Fibroblast of pulmonary artery (primary cell): ENCODE measurements around the gene ONECUT3.

Experiments used
- DNase-seq: peaks from one replicate; pipeline ENCODE4 v3.0.0-alpha.2; 2010; ENCODE audit warnings: low read depth
- H3K4me3 ChIP-seq: replicated peaks from 2 replicates; pipeline ENCODE4 v1.5.1; 2011; ENCODE audit warnings: low read depth, mild to moderate bottlenecking, control low read depth, low read length, moderate library complexity
- TF ChIP-seq, protein P1 (sequence below): IDR thresholded peaks from 2 replicates; pipeline ENCODE4 v1.5.1; 2011; ENCODE audit warnings: mild to moderate bottlenecking, control low read depth, low read length, inconsistent platforms; ENCODE audit errors: missing control alignments

The ONECUT3 gene

DNA sequence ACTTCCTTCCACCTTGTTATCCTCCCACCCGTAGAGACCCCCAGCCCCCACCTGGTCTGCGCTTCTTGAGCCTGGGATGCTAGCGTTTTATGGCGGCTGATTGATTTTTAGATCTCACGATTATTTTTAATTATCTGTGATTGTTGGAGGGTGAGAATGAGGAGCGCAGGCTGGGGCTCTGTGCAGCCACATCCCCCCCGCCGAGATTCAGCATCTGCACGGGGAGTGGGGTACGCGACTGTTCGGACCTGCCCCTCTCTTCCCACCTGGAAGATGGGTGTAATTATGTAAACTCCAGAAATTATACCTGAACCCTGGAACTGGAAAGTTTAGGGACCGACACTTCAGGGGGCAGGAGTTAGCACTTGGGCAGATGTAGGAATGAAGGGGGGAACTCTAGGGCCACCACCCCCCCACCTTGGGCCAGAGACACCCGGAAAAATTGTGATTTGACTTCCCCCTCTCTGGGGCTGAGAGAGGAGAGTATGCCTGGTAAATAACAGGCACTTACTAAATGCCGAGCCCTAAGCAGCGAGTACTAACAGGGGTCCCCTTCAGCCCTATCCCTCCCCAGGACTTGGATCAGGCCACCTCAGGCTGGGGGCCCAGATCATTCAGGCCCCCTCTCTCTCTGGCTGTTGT lies 1.8 kb upstream of the ONECUT3 start:
- no peak for DNase-seq
- H3K4me3 ChIP-seq, result no peak overlapping the region
- TF ChIP-seq, protein P1, sequence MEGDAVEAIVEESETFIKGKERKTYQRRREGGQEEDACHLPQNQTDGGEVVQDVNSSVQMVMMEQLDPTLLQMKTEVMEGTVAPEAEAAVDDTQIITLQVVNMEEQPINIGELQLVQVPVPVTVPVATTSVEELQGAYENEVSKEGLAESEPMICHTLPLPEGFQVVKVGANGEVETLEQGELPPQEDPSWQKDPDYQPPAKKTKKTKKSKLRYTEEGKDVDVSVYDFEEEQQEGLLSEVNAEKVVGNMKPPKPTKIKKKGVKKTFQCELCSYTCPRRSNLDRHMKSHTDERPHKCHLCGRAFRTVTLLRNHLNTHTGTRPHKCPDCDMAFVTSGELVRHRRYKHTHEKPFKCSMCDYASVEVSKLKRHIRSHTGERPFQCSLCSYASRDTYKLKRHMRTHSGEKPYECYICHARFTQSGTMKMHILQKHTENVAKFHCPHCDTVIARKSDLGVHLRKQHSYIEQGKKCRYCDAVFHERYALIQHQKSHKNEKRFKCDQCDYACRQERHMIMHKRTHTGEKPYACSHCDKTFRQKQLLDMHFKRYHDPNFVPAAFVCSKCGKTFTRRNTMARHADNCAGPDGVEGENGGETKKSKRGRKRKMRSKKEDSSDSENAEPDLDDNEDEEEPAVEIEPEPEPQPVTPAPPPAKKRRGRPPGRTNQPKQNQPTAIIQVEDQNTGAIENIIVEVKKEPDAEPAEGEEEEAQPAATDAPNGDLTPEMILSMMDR, result no peak

DNA sequence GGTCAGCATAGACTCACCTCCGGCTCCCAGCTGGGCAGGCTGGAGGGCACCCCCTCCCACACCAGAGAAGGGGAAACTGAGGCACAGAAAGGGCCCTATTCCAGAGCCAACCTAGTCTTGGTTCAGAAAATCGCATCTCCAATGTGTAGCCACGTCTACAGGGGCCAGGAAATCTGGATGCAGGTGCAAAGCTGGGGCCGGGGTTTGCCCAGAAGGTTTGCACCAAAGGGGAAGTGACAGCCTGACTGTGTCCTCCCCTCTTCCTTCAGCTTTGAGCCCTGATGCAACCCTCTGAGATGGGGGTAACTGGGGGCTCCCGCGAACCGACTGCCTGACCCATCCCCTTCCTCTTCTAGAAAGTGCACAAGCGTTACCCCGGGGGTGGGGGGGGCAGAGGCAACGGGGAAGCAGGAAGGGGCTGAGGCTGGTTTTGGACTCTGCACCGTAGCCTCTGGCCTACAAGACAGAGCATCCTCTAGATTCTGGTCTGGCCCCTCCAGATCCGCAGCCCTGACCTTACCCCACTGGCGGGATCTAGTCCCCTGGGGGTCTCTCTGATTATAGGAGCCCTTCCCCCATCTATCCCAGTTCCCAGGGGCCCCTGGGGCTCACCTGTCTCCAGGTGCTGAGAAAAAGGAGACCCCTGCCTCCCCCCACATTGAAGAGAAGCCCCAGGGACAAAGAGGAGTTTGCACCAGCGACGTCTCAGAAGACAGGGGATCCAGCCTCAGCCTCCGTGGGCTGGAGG lies 1.1 kb upstream of the ONECUT3 start:
- TF ChIP-seq, protein P1, result no peak
- no peak overlapping the region for H3K4me3 ChIP-seq
- DNase-seq, result no peak

DNA sequence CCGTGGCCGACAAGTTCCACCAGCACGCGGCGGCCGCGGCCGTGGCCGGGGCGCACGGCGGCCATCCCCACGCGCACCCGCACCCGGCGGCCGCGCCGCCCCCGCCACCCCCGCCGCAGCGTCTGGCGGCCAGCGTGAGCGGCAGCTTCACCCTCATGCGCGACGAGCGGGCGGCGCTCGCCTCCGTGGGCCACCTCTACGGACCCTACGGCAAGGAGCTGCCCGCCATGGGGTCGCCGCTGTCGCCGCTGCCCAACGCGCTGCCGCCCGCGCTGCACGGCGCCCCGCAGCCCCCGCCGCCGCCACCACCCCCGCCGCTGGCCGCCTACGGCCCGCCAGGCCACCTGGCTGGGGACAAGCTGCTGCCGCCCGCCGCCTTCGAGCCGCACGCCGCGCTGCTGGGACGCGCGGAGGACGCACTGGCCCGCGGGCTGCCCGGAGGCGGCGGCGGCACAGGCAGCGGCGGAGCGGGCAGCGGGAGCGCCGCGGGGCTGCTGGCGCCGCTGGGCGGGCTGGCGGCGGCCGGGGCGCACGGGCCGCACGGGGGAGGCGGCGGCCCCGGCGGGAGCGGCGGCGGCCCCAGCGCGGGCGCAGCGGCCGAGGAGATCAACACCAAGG lies 821 bp downstream of the ONECUT3 start:
- no peak overlapping the region for H3K4me3 ChIP-seq
- TF ChIP-seq, protein P1, result no peak
- DNase-seq, result no peak

DNA sequence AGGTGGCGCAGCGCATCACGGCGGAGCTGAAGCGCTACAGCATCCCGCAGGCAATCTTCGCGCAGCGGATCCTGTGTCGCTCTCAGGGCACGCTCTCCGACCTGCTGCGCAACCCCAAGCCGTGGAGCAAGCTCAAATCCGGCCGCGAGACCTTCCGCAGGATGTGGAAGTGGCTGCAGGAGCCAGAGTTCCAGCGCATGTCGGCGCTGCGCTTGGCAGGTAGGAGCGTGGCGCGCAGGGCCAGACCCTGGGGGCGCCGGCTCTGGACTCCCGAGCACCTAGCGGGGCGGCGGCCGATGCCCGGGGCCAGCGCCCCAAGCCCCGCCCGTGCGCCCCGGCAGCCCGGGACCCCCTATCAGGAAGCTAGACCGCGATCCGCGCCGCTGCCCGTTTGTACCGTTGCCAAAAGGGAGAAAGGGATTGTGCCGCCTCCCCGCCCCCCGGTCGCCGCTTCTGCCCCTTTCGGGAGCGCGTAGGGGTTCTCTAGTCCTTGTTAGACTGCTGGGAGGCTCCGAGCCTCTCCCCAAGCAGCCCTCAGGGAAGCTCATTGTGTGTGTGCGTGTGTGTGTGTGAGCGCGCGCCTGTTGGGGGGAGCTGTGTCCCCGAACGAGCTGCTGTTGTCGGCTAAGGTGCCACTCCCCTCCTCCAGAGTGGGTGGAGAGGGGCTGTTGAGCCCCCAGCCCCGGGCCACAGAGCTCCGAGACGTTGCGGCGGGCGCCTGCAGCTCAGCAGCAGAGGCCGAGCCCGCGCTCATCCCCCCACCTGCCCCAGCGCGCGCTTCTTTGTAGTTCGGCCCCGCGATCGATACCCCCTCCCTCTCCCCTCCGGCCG lies 1.5 kb downstream of the ONECUT3 start:
- DNase-seq, result no peak
- TF ChIP-seq, protein P1, result no peak
- H3K4me3 ChIP-seq, result no peak overlapping the region

DNA sequence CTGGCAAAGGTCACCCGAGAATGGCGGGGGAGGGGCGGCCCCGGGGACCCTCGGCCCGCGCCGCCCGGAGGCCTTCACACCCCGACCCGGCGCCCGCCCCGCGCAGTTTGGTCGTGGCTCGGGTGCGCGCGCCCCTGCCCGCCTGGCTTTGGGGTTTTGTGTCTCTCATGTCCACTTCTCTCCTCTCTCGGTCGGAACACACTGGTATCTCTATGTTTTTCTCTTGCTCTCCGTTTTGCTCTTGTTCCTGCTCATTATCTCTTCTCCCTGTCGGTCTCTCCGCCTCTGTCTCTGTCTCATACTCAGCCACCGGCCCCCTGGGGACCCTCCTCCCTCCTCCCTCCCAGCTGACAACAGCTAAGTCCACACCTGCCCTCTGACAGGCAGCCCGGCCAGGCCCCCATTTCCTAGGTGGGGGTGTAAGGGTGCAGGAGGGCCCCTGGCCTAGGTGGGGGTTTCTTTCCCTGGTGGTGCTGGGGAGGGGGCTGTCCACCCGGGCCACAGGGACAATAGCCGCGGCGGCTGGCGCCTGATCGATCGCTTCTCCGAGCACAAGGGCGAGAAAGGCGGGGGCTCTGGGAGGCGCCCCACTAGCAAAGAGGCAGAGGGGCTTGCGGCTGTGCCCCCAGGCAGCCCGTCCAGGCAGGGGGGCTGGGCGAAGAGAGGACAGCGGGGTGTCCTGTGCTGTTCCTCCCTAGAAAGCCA lies 2.3 kb downstream of the ONECUT3 start:
- TF ChIP-seq, protein P1, result no peak
- no peak for DNase-seq
- no peak overlapping the region for H3K4me3 ChIP-seq

DNA sequence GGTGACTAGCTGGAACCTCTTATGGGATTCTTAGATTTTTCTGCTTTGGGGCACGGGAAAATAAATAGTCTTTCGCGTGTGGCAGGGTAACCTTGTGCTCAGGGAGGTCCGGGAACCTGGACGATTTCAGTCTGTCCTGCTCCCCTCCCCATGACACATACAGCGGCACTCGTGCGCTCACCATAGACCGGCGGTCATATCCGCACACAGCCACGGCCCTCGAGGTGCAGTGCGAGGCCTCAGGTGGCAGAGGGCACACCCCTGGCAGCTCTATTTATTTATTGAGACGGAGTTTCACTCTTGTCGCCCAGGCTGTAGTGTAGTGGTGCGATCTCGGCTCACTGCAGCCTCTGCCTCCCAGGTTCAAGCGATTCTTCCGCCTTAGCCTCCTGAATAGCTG lies 3.0 kb downstream of the ONECUT3 start:
- DNase-seq, result no peak
- no peak overlapping the region for H3K4me3 ChIP-seq
- TF ChIP-seq, protein P1, result no peak
